ENCODE data around the gene RORC.
"Not testable (repeated sequence)": the region's sequence is repeated elsewhere in the genome, so short reads cannot be mapped to it uniquely, and the experiment has no call there.

RORC gene

GRCh38 chr1:151799179-151800022 lies 32.2 kb downstream of the RORC start:
- Mint-ChIP-seq H3K27me3 (ENCODE audit: low read depth) (peaks cover 8% of the 10 kb centered on the region), H3K4me1 (ENCODE audit: low read depth) (peaks cover 3% of the 10 kb centered on the region), H3K9me3 (no peaks in the 10 kb centered on the region), H3K36me3 (ENCODE audit: low read depth) (no peaks in the 10 kb centered on the region), H3K4me3 (no peak overlapping the region), H3K27ac (no peak overlapping the region)

DNA sequence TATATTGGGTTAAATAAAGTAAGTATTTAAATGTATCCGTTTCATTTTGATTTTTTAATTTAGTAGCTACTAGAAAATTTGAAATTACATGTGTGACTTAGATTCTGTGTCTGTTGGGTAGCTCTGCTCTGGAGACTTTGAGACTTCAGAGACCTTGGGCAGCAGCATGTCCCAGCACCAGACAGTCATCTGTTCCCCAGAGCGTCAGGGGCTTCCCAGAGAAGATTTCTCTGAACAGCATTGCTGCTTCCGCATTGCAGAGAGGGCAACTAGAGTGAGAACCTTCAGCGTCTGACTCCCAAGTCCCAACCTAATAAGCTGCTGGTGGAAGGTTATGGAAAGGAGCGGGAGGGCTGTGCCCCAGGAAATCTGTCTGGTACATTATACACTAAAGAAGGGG lies 33.0 kb downstream of the RORC start:
- peaks cover 3% of the 10 kb centered on the region for H3K4me1 Mint-ChIP-seq (ENCODE audit: low read depth)
- no peak overlapping the region for H3K27ac Mint-ChIP-seq
- peaks cover 8% of the 10 kb centered on the region for H3K27me3 Mint-ChIP-seq (ENCODE audit: low read depth)
- H3K9me3 Mint-ChIP-seq = no peaks in the 10 kb centered on the region
- H3K4me3 Mint-ChIP-seq = no peak overlapping the region
- H3K36me3 Mint-ChIP-seq (ENCODE audit: low read depth) = peaks cover 2% of the 10 kb centered on the region

- peak overlapping the region; percentile 87 for H3K27ac Mint-ChIP-seq
- H3K4me1 Mint-ChIP-seq (ENCODE audit: low read depth) = peaks cover 30% of the 10 kb centered on the region
- H3K9me3 Mint-ChIP-seq = no peaks in the 10 kb centered on the region
- peaks cover 9% of the 10 kb centered on the region for H3K36me3 Mint-ChIP-seq (ENCODE audit: low read depth)
- no peaks in the 10 kb centered on the region for H3K27me3 Mint-ChIP-seq (ENCODE audit: low read depth)
- peak overlapping the region; percentile 93 for H3K4me3 Mint-ChIP-seq
These were observed 40.5 kb downstream of the RORC start for GRCh38 chr1:151790940-151791651.

DNA sequence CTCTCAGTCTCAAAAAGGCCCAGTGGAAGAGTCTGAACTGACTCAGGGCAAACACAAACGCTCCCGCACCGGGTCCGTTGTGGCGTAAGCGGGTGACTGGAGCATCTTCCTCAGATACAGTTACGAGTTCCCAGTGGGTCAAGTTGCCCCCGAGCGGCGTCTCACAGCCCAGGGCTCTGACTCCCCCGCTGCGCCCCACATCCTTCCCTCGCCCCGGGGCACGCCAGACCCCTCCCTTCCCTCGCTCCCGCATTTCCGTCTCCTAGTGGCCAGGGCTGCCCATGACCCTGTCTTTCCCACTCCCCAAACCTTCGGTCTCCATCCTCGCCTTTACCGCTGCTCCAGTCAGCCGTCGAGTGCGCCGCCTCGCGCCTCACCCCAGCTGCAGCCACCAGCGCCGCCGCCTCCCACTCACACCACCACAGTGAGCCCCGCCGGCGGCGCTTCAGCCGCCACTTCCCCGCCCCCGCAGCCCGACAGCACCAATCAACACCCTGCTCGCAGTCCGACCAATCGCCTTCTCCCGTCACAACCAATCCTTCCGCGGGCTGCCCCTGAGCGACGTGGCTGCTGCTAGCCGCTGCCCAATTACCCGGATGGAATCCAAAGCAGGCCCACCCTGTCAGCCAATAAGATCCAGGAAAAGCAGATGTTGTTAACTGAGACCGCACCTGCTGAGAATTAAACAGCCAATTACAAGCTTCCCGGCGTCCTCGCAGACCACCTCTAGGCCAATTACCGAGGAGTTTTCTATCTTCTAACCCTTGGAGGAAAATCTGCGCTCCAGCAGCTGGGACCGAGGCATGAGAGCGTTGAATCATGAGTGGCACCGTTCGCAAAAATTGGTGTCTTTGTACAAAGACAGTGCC lies 41.3 kb downstream of the RORC start, which contains the start of gene TDRKH:
Gene TDRKH, minus strand, starts transcription at position 430 of the 869 bp plus-strand sequence. CDS start 7,478 bp downstream, outside the sequence.
- peaks cover 9% of the 10 kb centered on the region for H3K36me3 Mint-ChIP-seq (ENCODE audit: low read depth)
- H3K4me3 Mint-ChIP-seq = peak within 1 kb of the TSS; percentile 93
- H3K27ac Mint-ChIP-seq = peak within 1 kb of the TSS; percentile 87
- H3K27me3 Mint-ChIP-seq (ENCODE audit: low read depth) = no peaks in the 10 kb centered on the region
- H3K4me1 Mint-ChIP-seq (ENCODE audit: low read depth) = peaks cover 30% of the 10 kb centered on the region
- H3K9me3 Mint-ChIP-seq = no peaks in the 10 kb centered on the region

DNA sequence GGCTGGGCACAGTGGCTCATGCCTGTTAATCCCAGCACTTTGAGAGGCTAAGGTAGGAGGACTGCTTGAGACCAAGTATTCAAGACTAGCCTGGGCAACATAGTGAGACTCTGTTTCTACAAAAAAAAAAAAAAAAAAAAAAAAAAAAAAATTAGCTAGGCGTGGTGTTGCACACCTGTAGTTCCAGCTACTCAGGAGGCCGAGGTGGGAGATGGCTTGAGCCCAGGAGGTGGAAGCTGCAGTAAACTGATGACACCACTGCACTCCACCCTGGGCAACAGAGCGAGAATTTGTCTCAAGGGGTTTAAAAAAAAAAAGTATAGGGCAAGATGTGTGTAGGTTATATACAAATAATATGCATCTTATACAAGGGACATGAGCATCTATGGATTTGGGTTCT lies 43.9 kb downstream of the RORC start:
- peaks cover 28% of the 10 kb centered on the region for H3K4me1 Mint-ChIP-seq (ENCODE audit: low read depth)
- peaks cover 4% of the 10 kb centered on the region for H3K36me3 Mint-ChIP-seq (ENCODE audit: low read depth)
- H3K4me3 Mint-ChIP-seq = no peak overlapping the region
- H3K27me3 Mint-ChIP-seq (ENCODE audit: low read depth) = no peaks in the 10 kb centered on the region
- H3K27ac Mint-ChIP-seq = no peak overlapping the region
- no peaks in the 10 kb centered on the region for H3K9me3 Mint-ChIP-seq

DNA sequence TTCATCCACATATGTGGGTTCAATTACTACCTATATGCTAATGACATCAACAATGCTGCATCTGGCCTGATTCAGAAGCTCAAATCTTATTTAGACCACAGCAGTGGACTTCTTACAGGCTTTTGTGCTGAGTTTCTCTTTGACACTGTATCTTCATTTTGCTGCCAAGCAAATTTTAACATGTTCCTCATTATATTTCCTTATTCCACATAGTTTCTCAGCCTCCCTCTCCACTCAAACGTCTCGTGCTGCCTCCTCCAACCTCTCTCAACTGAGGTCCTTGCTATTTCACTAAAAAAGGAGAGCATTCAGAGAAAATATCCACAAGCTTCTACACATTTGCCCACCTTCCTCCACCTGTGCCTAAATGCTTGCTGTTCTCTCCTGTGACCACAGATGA lies 47.8 kb downstream of the RORC start:
- Mint-ChIP-seq H3K4me3 (no peak overlapping the region), H3K4me1 (ENCODE audit: low read depth) (peaks cover 6% of the 10 kb centered on the region), H3K36me3 (ENCODE audit: low read depth) (peaks cover 14% of the 10 kb centered on the region), H3K9me3 (no peaks in the 10 kb centered on the region), H3K27me3 (ENCODE audit: low read depth) (no peaks in the 10 kb centered on the region), H3K27ac (no peak overlapping the region)

GRCh38 chr1:151782741-151783140 lies 48.9 kb downstream of the RORC start:
- H3K4me3 Mint-ChIP-seq = no peak overlapping the region
- peaks cover 21% of the 10 kb centered on the region for H3K36me3 Mint-ChIP-seq (ENCODE audit: low read depth)
- H3K9me3 Mint-ChIP-seq = no peaks in the 10 kb centered on the region
- peaks cover 3% of the 10 kb centered on the region for H3K4me1 Mint-ChIP-seq (ENCODE audit: low read depth)
- no peaks in the 10 kb centered on the region for H3K27me3 Mint-ChIP-seq (ENCODE audit: low read depth)
- no peak overlapping the region for H3K27ac Mint-ChIP-seq

DNA sequence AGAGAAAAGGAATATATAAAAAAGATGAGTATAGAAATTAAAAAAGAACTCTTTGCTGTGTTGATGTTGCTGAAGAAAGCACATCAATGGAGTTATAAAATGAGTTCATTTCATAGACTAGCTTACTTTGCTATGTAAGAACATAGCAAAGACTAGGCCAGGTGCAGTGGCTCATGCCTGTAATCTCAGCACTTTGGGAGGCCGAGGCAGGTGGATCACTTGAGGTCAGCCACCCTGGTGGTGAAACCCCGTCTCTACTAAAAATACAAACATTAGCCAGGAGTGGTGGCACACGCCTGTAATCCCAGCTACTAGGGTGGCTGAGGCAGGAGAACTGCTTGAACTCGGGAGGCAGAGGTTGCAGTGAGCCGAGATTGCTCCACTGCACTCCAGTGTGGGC lies 49.6 kb downstream of the RORC start:
- H3K27ac Mint-ChIP-seq; H3K4me3 Mint-ChIP-seq; H3K4me1 Mint-ChIP-seq (ENCODE audit: low read depth); H3K27me3 Mint-ChIP-seq (ENCODE audit: low read depth); H3K9me3 Mint-ChIP-seq: not testable (repeated sequence)
- H3K36me3 Mint-ChIP-seq (ENCODE audit: low read depth) = peaks cover 21% of the 10 kb centered on the region

DNA sequence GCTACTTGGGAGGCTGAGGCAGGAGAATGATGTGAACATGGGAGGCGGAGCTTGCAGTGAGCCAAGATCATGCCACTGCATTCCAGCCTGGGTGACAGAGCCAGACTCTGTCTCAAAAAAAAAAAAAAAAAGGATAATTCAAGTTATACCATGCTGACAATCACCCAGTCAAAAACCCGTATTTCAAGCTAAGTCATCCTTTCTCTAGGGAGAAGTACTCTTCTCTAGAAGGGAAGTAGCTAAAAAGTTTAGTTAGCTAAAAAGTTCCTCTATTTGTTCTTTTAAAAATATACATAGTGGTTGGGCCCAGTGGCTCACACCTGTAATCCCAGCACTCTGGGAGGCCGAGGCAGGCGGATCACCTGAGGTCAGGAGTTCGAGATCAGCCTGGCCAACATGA lies 50.9 kb downstream of the RORC start:
- peaks cover 25% of the 10 kb centered on the region for H3K36me3 Mint-ChIP-seq (ENCODE audit: low read depth)
- not testable (repeated sequence) for H3K27me3 Mint-ChIP-seq (ENCODE audit: low read depth); H3K27ac Mint-ChIP-seq; H3K4me3 Mint-ChIP-seq; H3K4me1 Mint-ChIP-seq (ENCODE audit: low read depth); H3K9me3 Mint-ChIP-seq

DNA sequence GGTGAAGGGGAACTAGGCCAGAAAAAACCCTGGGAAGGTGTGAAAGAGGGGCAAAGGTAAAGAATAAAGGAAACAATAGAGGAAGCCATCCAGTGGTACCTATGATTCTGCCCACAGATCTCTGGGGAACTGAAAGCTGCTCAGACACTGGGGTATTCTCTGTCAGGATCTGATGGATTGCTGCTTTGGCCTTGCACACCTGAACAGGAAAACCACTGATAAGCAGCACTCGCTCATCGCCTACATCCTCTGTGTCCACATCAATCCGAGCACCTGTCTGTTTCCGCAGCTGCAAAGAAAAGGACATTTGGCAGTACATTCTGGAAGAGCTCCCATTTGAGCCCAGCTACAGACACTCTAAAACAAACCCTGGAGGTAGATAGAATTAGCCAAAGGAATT lies 51.8 kb downstream of the RORC start:
- H3K9me3 Mint-ChIP-seq = no peaks in the 10 kb centered on the region
- no peak overlapping the region for H3K4me3 Mint-ChIP-seq
- no peaks in the 10 kb centered on the region for H3K4me1 Mint-ChIP-seq (ENCODE audit: low read depth)
- no peak overlapping the region for H3K27ac Mint-ChIP-seq
- H3K36me3 Mint-ChIP-seq (ENCODE audit: low read depth) = peaks cover 33% of the 10 kb centered on the region
- H3K27me3 Mint-ChIP-seq (ENCODE audit: low read depth) = no peaks in the 10 kb centered on the region

- Mint-ChIP-seq H3K27me3 (ENCODE audit: low read depth) (no peaks in the 10 kb centered on the region), H3K27ac (no peak overlapping the region), H3K9me3 (no peaks in the 10 kb centered on the region), H3K4me3 (no peak overlapping the region), H3K36me3 (ENCODE audit: low read depth) (peaks cover 33% of the 10 kb centered on the region), H3K4me1 (ENCODE audit: low read depth) (no peaks in the 10 kb centered on the region)
These were observed 54.3 kb downstream of the RORC start for GRCh38 chr1:151777317-151777716.

DNA sequence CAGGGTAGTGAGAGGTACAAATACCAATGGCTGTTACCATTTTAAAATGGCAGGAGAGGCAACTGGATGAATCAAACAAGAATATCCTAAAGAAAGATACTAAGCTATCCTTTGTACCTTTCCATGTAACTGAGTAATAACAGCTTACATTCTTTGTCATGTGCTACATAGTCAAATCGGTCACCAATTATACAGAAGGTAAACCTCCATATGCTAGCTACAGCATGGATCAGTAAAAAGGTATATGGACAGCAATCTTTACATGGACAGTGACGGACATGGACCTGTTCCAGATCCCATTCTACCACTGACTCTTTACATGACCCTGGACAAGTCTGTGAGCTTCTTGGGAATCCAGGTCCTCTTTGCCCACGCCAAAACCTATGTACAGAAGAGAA lies 54.9 kb downstream of the RORC start:
- H3K27me3 Mint-ChIP-seq (ENCODE audit: low read depth) = no peaks in the 10 kb centered on the region
- no peak overlapping the region for H3K27ac Mint-ChIP-seq
- no peaks in the 10 kb centered on the region for H3K4me1 Mint-ChIP-seq (ENCODE audit: low read depth)
- peaks cover 32% of the 10 kb centered on the region for H3K36me3 Mint-ChIP-seq (ENCODE audit: low read depth)
- no peak overlapping the region for H3K4me3 Mint-ChIP-seq
- no peaks in the 10 kb centered on the region for H3K9me3 Mint-ChIP-seq

- Mint-ChIP-seq H3K36me3 (ENCODE audit: low read depth) (peaks cover 28% of the 10 kb centered on the region), H3K27me3 (ENCODE audit: low read depth) (no peaks in the 10 kb centered on the region), H3K4me3 (no peak overlapping the region), H3K27ac (no peak overlapping the region), H3K9me3 (no peaks in the 10 kb centered on the region), H3K4me1 (ENCODE audit: low read depth) (no peaks in the 10 kb centered on the region)
These were observed 55.5 kb downstream of the RORC start for GRCh38 chr1:151775894-151776664.

Data from T-helper 1 cell treated with Interleukin-12 subunit alpha and Interleukin-12 subunit beta and Interleukin-4 antibody, amounts not matched to agents 30 μg/mL and 1 μg/mL, for 36 hours (primary cell).